H1 (cell line): ENCODE data around the gene SPC25. TPM values are rescaled to one million over a fixed set of nuclear protein-coding genes. Genes with fewer than 3 reads are reported as not detected.
A peak's percentile ranks its signal among the peaks of the same experiment; 100 is the strongest.

Experiments used
- CTCF ChIA-PET: fragments of 300-600 bp; sonication (Branson Sonifier 250); formaldehyde crosslinking; loops from one replicate; lab custom pipeline; 2021; ENCODE audit not compliant: partially characterized antibody; lab: Charles Lee
- POLR2A ChIA-PET: fragments of 300-600 bp; sonication (Branson Sonifier 250); formaldehyde crosslinking; loops from one replicate; lab custom pipeline; 2021; ENCODE audit warnings: inconsistent platforms; ENCODE audit not compliant: partially characterized antibody; lab: Charles Lee
- DNase-seq, 2 experiments: peaks; one replicate each; pipeline versions ENCODE4 v3.0.0 to v3.0.0-alpha.2; 2010 to 2022; ENCODE audit warnings: low spot score in 2 of 2, low read depth in 1 of 2, mixed read lengths in 1 of 2
- FAIRE-seq: peaks from 2 replicates; lab custom pipeline; 2011; peaks lifted over from hg19 to GRCh38; lab: Jason Lieb, UNC
- H2AFZ ChIP-seq: 2 replicates; pipeline ENCODE4 v1.8.1; 2012; ENCODE audit warnings: low read length, inconsistent platforms
- H2AK5ac ChIP-seq: 2 replicates; pipeline ENCODE4 v1.6.1; 2013; ENCODE audit warnings: low read depth, low read length
- H2BK120ac ChIP-seq: replicated peaks from 2 replicates; pipeline ENCODE3; 2013; ENCODE audit warnings: low read depth, low read length, inconsistent platforms
- H2BK12ac ChIP-seq: 2 replicates; pipeline ENCODE4 v1.6.1; 2013; ENCODE audit warnings: low read depth, low read length
- H2BK15ac ChIP-seq: 2 replicates; pipeline ENCODE4 v1.6.1; 2013; ENCODE audit warnings: low read length
- H2BK20ac ChIP-seq: 2 replicates; pipeline ENCODE4 v1.6.1; 2013; ENCODE audit warnings: low read length
- H2BK5ac ChIP-seq: 2 replicates; pipeline ENCODE4 v1.6.1; 2013; ENCODE audit warnings: low read depth, low read length
- H3K14ac ChIP-seq: 2 replicates; pipeline ENCODE4 v1.6.1; 2013; ENCODE audit warnings: inconsistent platforms; ENCODE audit not compliant: insufficient read length
- H3K18ac ChIP-seq: 2 replicates; pipeline ENCODE4 v1.6.1; 2013; ENCODE audit warnings: low read length; ENCODE audit errors: extremely low read depth
- H3K23ac ChIP-seq: 2 replicates; pipeline ENCODE4 v1.6.1; 2013; ENCODE audit warnings: inconsistent platforms; ENCODE audit not compliant: insufficient read length
- H3K23me2 ChIP-seq: 2 replicates; pipeline ENCODE4 v1.6.1; 2013; ENCODE audit warnings: low read depth, low read length
- H3K27ac ChIP-seq: 2 replicates; pipeline ENCODE4 v1.6.1; 2011; ENCODE audit warnings: low read depth, low read length, inconsistent platforms
- H3K27me3 ChIP-seq, 4 experiments: replicated peaks in 1 of 4; 1 replicate in 1 of 4; 2 replicates in 3 of 4; pipeline versions ENCODE4 v1.6.1 to v1.8.1; 2011 to 2013; ENCODE audit warnings: low read length in 3 of 4, mild to moderate bottlenecking in 3 of 4, inconsistent platforms in 2 of 4, mixed read lengths in 2 of 4, moderate library complexity in 1 of 4; ENCODE audit not compliant: control insufficient read depth in 3 of 4, insufficient read depth in 3 of 4; ENCODE audit errors: extremely low read depth in 1 of 4
- H3K36me3 ChIP-seq, 4 experiments: 2 replicates each; pipeline versions ENCODE4 v1.6.1 to v1.8.1; 2011 to 2013; ENCODE audit warnings: mild to moderate bottlenecking in 4 of 4, low read length in 3 of 4, moderate library complexity in 2 of 4, control low read depth in 1 of 4, inconsistent platforms in 1 of 4; ENCODE audit not compliant: insufficient read depth in 4 of 4, control insufficient read depth in 2 of 4
- H3K4ac ChIP-seq: replicated peaks from 2 replicates; pipeline ENCODE3; 2013; ENCODE audit warnings: low read length, low read depth, mixed read lengths, inconsistent platforms; ENCODE audit not compliant: insufficient read length
- H3K4me1 ChIP-seq, 4 experiments: replicated peaks in 1 of 4; 1 replicate in 1 of 4; 2 replicates in 3 of 4; pipeline versions ENCODE4 v1.6.1 to v1.8.1; 2011 to 2013; ENCODE audit warnings: low read length in 3 of 4, inconsistent platforms in 2 of 4, mixed read lengths in 1 of 4; ENCODE audit not compliant: insufficient read depth in 4 of 4, control insufficient read depth in 3 of 4
- H3K4me2 ChIP-seq, 2 experiments: 2 replicates each; pipeline versions ENCODE4 v1.6.1 to v1.8.1; 2011 to 2013; ENCODE audit warnings: low read depth in 2 of 2, low read length in 2 of 2, control low read depth in 1 of 2, inconsistent platforms in 1 of 2, mild to moderate bottlenecking in 1 of 2; ENCODE audit not compliant: insufficient read depth in 1 of 2
- H3K4me3 ChIP-seq, 4 experiments: fragments of 200-600, 300-600 bp in 1 of 4; sonication (generic), shearing (Covaris generic), sonication (Bioruptor Twin) in 1 of 4; 2 replicates each; pipeline versions ENCODE4 v1.5.1 to v1.8.1; 2011 to 2016; ENCODE audit warnings: low read length in 4 of 4, low read depth in 3 of 4, control low read depth in 2 of 4, inconsistent platforms in 2 of 4, mild to moderate bottlenecking in 2 of 4, mixed read lengths in 1 of 4, moderate library complexity in 1 of 4; ENCODE audit not compliant: insufficient read depth in 2 of 4; ENCODE audit errors: extremely low read depth in 1 of 4
- H3K56ac ChIP-seq: replicated peaks from 2 replicates; pipeline ENCODE3; 2013; ENCODE audit warnings: low read depth, mild to moderate bottlenecking, mixed read lengths, low read length, inconsistent platforms; ENCODE audit not compliant: insufficient read length
- H3K79me1 ChIP-seq: 2 replicates; pipeline ENCODE4 v1.6.1; 2013; ENCODE audit warnings: low read depth, low read length, control low read depth
- H3K79me2 ChIP-seq, 2 experiments: 2 replicates each; pipeline versions ENCODE4 v1.6.1 to v1.8.1; 2012 to 2013; ENCODE audit warnings: low read length in 2 of 2, mild to moderate bottlenecking in 2 of 2, inconsistent platforms in 1 of 2; ENCODE audit not compliant: insufficient read depth in 2 of 2, control insufficient read depth in 1 of 2
- H3K9ac ChIP-seq, 4 experiments: replicated peaks in 1 of 4; 1 replicate in 1 of 4; 2 replicates in 3 of 4; pipeline versions ENCODE4 v1.6.1 to v1.8.1; 2011 to 2013; ENCODE audit warnings: low read depth in 3 of 4, low read length in 3 of 4, control low read depth in 2 of 4, mild to moderate bottlenecking in 2 of 4, moderate library complexity in 2 of 4, inconsistent platforms in 1 of 4; ENCODE audit errors: extremely low read depth in 1 of 4
- H3K9me3 ChIP-seq, 2 experiments: 2 replicates each; pipeline versions ENCODE4 v1.6.1 to v1.8.1; 2012 to 2013; ENCODE audit warnings: mild to moderate bottlenecking in 2 of 2, moderate library complexity in 2 of 2, control low read depth in 1 of 2, inconsistent platforms in 1 of 2, low read depth in 1 of 2, low read length in 1 of 2, mixed read lengths in 1 of 2; ENCODE audit not compliant: insufficient read depth in 2 of 2
- H4K20me1 ChIP-seq, 2 experiments: replicated peaks in 1 of 2; 2 replicates each; pipeline versions ENCODE3 to v1.8.1; 2011 to 2013; ENCODE audit warnings: inconsistent platforms in 2 of 2, low read length in 2 of 2, mild to moderate bottlenecking in 1 of 2; ENCODE audit not compliant: insufficient read depth in 2 of 2, control insufficient read depth in 1 of 2
- H4K5ac ChIP-seq: 2 replicates; pipeline ENCODE4 v1.6.1; 2013; ENCODE audit warnings: low read length, low read depth, mixed read lengths, inconsistent platforms; ENCODE audit not compliant: insufficient read length
- H4K8ac ChIP-seq: 2 replicates; pipeline ENCODE4 v1.8.0; 2013; ENCODE audit warnings: mild to moderate bottlenecking, moderate library complexity, low read length, inconsistent platforms; ENCODE audit not compliant: insufficient read depth; ENCODE audit errors: extremely low read depth
- H4K91ac ChIP-seq: replicated peaks from 2 replicates; pipeline ENCODE3; 2013; ENCODE audit warnings: low read length, mixed read lengths, inconsistent platforms; ENCODE audit not compliant: insufficient read length
- CBX5 ChIP-seq: fragments of 300-800, 300-1000 bp; sonication (generic); IDR thresholded peaks from 2 replicates; pipeline ENCODE4 v1.7.1; 2016; ENCODE audit warnings: antibody characterized with exemption, low read length, low read depth
- CREB1 ChIP-seq: IDR thresholded peaks from 2 replicates; pipeline ENCODE4 v1.6.1; 2012; ENCODE audit warnings: inconsistent platforms
- HDAC6 ChIP-seq: IDR thresholded peaks from one replicate; pipeline ENCODE4 v1.7.1; 2012; ENCODE audit warnings: low read depth, mild to moderate bottlenecking, inconsistent platforms, low read length, moderate library complexity
- RAD21 ChIP-seq, 2 experiments: IDR thresholded peaks in 1 of 2; conservative IDR thresholded peaks in 1 of 2; 2 replicates each; pipeline ENCODE4 v1.6.1; 2011; ENCODE audit warnings: low read depth in 2 of 2, low read length in 2 of 2, improper control_type of control experiment in 1 of 2, inconsistent platforms in 1 of 2, mild to moderate bottlenecking in 1 of 2, moderate library complexity in 1 of 2
- WGBS, 2 experiments: shearing (Covaris generic) in 1 of 2; methylation state at CpG; one replicate each; pipeline versions ENCODE4 v1.1.6 to v1.1.7; 2013 to 2015; ENCODE audit warnings: low lambda C conversion rate in 2 of 2, mixed read lengths in 2 of 2, inconsistent platforms in 1 of 2, low coverage in 1 of 2, missing lambda C conversion rate in 1 of 2; ENCODE audit not compliant: insufficient replicate concordance in 2 of 2, insufficient coverage in 1 of 2, insufficient read length in 1 of 2; ENCODE audit errors: extremely low coverage in 1 of 2, missing lambda C conversion rate in 1 of 2; 5-methylcytosine and 5-hydroxymethylcytosine counted together
- polyA plus RNA-seq, 7 experiments: library from polyadenylated mRNA; depleted of rRNA in 3 of 7; stranded (reverse) in 5 of 7; unstranded in 2 of 7; fragments of >200 nt in 5 of 7; fragments of 200-250 nt in 2 of 7; gene quantifications; 1 replicate in 5 of 7; 2 replicates in 1 of 7; 4 replicates in 1 of 7; pipeline versions ENCODE4 v1.2.1 to v1.2.3, GENCODE V29; 2011 to 2013; ENCODE audit warnings: missing spikeins in 2 of 7, mixed read lengths in 2 of 7
- total RNA-seq: library from RNA; stranded (reverse); fragmentation: NEBNext Ultra II Directional; extraction: Animal tissue kit (Norgen Biotek cat#: 25700); gene quantifications from 2 replicates; pipeline ENCODE4 v1.2.1, GENCODE V29; 2021
- TF ChIP-seq, protein P1 (sequence below), 3 experiments: IDR thresholded peaks; 1 replicate in 2 of 3; 2 replicates in 1 of 3; pipeline versions ENCODE4 v1.5.1 to v1.6.1; 2011; ENCODE audit warnings: low read length in 3 of 3, mild to moderate bottlenecking in 3 of 3, inconsistent platforms in 2 of 3, low read depth in 1 of 3, moderate library complexity in 1 of 3; ENCODE audit not compliant: insufficient read depth in 1 of 3; ENCODE audit errors: control extremely low read depth in 1 of 3
- TF ChIP-seq, protein P2 (sequence below): IDR thresholded peaks from 2 replicates; pipeline ENCODE4 v1.6.1; 2011; ENCODE audit warnings: low read depth, mild to moderate bottlenecking, low read length; ENCODE audit not compliant: insufficient read depth
- TF ChIP-seq, protein P3 (sequence below): IDR thresholded peaks from 2 replicates; pipeline ENCODE4 v1.6.1; 2012; ENCODE audit warnings: inconsistent platforms

SPC25 gene
- total and polyA plus RNA-seq, 2 of the 8 experiments (the other 6 are each of a cell fraction or from before 2014, with no cell fraction given): 21.0 to 34.7 TPM

DNA sequence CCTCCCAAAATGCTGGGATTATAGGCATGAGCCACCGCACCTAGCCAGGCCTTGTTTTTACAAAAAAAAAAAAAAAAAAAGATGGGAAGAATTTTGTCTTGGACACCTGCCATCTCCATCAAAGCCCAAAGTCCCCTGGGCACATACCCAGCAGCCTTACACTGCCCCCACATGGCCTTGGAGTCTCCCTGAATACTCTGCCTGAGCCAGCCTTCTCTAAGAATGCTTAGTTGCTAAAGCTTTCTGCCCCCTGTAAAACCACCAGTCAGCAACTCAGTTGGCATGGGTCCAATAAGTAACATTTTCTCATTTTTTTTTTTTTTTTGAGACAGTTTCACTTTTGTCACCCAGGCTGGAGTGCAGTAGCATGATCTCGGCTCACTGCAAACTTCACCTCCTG, 40.6 kb downstream of the SPC25 start:
- H3K14ac ChIP-seq: no peak overlapping the region
- TF ChIP-seq, protein P1, sequence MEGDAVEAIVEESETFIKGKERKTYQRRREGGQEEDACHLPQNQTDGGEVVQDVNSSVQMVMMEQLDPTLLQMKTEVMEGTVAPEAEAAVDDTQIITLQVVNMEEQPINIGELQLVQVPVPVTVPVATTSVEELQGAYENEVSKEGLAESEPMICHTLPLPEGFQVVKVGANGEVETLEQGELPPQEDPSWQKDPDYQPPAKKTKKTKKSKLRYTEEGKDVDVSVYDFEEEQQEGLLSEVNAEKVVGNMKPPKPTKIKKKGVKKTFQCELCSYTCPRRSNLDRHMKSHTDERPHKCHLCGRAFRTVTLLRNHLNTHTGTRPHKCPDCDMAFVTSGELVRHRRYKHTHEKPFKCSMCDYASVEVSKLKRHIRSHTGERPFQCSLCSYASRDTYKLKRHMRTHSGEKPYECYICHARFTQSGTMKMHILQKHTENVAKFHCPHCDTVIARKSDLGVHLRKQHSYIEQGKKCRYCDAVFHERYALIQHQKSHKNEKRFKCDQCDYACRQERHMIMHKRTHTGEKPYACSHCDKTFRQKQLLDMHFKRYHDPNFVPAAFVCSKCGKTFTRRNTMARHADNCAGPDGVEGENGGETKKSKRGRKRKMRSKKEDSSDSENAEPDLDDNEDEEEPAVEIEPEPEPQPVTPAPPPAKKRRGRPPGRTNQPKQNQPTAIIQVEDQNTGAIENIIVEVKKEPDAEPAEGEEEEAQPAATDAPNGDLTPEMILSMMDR (IDR thresholded peaks at IDR 0.05; ENCODE audit: control extremely low read depth in 1 of 3, insufficient read depth in 1 of 3, low read depth in 1 of 3, low read length in 3 of 3): peak; percentile 56 to 61 (median 59)
- no peak for TF ChIP-seq CREB1
- TF ChIP-seq, protein P2, sequence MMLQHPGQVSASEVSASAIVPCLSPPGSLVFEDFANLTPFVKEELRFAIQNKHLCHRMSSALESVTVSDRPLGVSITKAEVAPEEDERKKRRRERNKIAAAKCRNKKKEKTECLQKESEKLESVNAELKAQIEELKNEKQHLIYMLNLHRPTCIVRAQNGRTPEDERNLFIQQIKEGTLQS: no peak
- TF ChIP-seq, protein P3, sequence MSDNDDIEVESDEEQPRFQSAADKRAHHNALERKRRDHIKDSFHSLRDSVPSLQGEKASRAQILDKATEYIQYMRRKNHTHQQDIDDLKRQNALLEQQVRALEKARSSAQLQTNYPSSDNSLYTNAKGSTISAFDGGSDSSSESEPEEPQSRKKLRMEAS: no peak
- no peak for TF ChIP-seq CBX5
- peak; percentile 73 to 79 for TF ChIP-seq RAD21 (IDR thresholded peaks at IDR 0.05 in 1 of 2, conservative IDR thresholded peaks at IDR 0.05 in 1 of 2; ENCODE audit: low read depth in 2 of 2, low read length in 2 of 2)
- no peak for TF ChIP-seq HDAC6
- TF ChIP-seq, all 59 proteins: peak for 2
- DNase-seq (peak in 1 of 2 experiments; percentile 27), FAIRE-seq (no peak)
- Histone ChIP-seq H4K8ac (no peak overlapping the region), H3K4me2 (no peak overlapping the region), H3K4me3 (no peak overlapping the region), H2BK15ac (no peak overlapping the region), H4K91ac (no peak overlapping the region), H3K23me2 (no peaks in the 10 kb centered on the region), H3K4ac (no peak overlapping the region), H3K79me1 (no peaks in the 10 kb centered on the region), H3K23ac (no peak overlapping the region), H4K20me1 (no peaks in the 10 kb centered on the region), H2BK120ac (no peak overlapping the region), H3K79me2 (no peaks in the 10 kb centered on the region), H4K5ac (no peak overlapping the region), H2BK12ac (no peak overlapping the region), H3K4me1 (no peaks in the 10 kb centered on the region), H2BK5ac (no peak overlapping the region), H3K36me3 (no peaks in the 10 kb centered on the region; a peak in 1 of 8 replicates), H2BK20ac (no peak overlapping the region), H2AK5ac (no peak overlapping the region), H3K27me3 (no peaks in the 10 kb centered on the region), H3K18ac (no peak overlapping the region), H3K9ac (no peak overlapping the region), H3K27ac (no peak overlapping the region), H3K56ac (no peak overlapping the region), H2AFZ (no peak overlapping the region), H3K9me3 (no peaks in the 10 kb centered on the region)
- ChIA-PET CTCF (interaction anchor here (0.6 to 2.8 kb wide), 9 partner anchors 10 to 165 kb away, joined by 3 to 8 read pairs (median 5); no protein-coding TSS in a partner anchor), POLR2A (no interaction called here)
- WGBS, 2 experiments: 90% methylated on average over 2 of the region's 2 CpGs; no CpG with 5 or more reads in 1 of the 2 experiments
